Activated naive CD4-positive, alpha-beta T cell treated with anti-CD3 and anti-CD28 coated beads, Interleukin-2, amount 10 ng/mL, durations not matched to agents 5 hours and 36 hours (primary cell): Measurements from ENCODE around the gene KRTAP3-2. TPM values are rescaled to one million over a fixed set of nuclear protein-coding genes. Genes with fewer than 3 reads are reported as not detected.

ENCODE experiments used
- total RNA-seq, 2 experiments: library from RNA; stranded (reverse); gene quantifications; one replicate each; pipeline ENCODE4 v1.2.3, GENCODE V29; 2021

Gene KRTAP3-2
- not detected for total RNA-seq

DNA sequence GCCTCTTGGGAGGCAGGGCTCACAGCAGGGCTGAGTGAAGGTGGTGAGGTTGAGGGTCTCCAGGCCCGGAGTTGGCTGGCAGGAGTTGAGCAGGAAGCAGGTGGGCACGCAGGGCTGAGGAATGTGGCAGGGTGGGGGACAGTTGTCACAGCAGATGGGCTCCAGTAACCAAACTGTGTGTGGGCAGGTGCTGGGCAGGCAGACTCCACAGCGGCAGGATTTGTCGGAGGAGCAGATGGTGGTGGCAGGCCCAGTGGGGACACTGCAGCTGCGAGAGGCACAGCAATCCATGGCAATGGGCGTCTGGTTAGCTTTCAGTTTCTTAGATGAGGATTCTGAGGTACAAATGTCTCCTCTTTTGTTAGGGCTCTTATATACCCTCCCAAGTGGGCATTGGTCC, at the start of gene KRTAP3-2:
Gene KRTAP3-2, minus strand, starts transcription at position 344 of the 400 bp plus-strand sequence. Its CDS starts 53 bp downstream, at position 291.

DNA sequence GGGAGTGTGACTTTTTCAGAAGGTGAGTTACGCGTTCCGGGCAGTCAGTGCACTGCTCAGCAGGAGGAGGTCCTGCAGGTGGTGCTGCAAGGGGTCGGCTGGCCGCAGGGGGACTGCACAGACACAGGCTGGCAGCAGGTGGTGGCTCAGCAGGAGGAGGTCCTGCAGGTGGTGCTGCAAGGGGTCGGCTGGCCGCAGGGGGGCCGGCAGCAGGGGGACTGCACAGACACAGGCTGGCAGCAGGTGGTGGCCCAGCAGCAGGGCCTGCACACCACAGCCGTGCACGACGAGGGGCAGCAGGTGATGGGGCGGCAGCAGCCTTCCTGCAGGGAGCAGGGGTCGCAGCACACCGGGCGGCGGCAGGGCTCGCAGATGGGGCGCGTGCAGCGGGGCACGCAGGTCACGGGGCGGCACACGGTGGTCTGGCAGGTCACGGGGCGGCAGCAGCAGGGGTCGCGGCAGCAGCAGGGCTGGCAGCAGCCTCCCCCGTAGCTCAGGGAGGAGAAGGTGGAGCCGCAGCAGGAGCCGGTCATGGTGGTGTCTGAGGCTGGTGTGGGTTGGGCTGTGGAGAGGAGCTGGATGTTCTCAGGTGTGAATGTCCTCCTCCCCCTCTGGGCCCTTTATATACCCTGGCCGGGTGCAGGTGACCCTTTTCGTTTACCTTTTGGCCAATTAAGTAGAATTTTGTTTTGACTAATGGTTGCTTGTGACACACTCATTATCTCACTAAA, 47.2 kb upstream of the KRTAP3-2 start, which contains the start of gene KRTAP2-1:
Gene KRTAP2-1, minus strand, starts transcription at position 582 of the 731 bp plus-strand sequence. Its CDS starts 49 bp downstream, at position 533.

DNA sequence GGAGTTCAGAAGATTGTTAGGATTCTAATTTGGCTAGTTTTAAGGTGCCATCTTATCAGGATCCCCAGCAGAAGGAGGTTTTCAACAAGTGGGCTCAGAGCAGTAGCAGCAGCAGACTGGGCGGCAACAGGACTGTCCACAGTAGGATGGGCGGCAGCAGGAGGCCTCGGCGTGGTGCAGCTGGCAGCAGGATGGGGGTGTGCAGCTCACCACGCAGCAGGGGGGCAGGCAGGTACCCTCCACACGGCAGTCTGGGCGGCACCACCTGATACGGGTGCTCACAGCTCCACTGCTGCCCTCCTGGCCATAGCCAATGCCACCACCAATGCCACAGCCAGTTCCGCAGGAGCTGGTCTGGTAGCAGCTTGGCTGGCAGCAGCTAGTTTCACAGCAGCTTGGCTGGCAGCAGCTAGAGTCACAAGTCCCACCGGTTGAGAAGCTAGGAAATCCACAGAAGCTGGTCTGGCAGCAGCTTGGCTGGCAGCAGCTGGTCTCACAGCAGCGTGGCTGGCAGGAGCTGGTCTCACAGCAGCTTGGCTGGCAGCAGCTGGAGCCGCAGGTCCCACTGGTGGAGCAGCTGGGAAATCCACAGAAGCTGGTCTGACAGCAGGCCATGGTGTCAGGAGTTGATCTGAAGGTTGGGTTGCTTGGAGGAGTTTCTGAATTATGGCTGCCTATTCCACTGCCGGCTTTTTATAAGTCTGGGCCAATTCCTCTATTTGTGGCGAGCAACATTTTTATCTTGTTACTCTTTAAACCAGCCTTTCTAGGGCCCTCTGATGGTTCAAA, 41.3 kb upstream of the KRTAP3-2 start, which contains the start of gene KRTAP1-1:
Gene KRTAP1-1, minus strand, starts transcription at position 668 of the 789 bp plus-strand sequence. Its CDS starts 53 bp downstream, at position 615.

DNA sequence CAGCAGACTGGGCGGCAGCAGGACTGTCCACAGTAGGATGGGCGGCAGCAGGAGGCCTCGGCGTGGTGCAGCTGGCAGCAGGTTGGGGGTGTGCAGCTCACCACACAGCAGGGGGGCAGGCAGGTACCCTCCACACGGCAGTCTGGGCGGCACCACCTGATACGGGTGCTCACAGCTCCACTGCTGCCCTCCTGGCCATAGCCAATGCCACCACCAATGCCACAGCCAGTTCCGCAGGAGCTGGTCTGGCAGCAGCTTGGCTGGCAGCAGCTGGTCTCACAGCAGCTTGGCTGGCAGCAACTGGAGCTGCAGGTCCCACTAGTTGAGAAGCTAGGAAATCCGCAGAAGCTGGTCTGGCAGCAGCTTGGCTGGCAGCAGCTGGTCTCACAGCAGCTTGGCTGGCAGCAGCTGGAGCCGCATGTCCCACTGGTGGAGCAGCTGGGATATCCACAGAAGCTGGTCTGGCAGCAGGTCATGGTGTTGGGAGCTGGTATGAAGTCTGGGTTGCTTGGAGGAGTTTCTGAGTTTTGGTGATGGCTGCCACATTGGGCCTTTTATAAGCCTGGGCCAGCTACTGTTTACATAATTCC, 34.7 kb upstream of the KRTAP3-2 start, which contains the start of gene KRTAP1-3:
Gene KRTAP1-3, minus strand, starts transcription at position 529 of the 590 bp plus-strand sequence. Its CDS starts 53 bp downstream, at position 476.

DNA sequence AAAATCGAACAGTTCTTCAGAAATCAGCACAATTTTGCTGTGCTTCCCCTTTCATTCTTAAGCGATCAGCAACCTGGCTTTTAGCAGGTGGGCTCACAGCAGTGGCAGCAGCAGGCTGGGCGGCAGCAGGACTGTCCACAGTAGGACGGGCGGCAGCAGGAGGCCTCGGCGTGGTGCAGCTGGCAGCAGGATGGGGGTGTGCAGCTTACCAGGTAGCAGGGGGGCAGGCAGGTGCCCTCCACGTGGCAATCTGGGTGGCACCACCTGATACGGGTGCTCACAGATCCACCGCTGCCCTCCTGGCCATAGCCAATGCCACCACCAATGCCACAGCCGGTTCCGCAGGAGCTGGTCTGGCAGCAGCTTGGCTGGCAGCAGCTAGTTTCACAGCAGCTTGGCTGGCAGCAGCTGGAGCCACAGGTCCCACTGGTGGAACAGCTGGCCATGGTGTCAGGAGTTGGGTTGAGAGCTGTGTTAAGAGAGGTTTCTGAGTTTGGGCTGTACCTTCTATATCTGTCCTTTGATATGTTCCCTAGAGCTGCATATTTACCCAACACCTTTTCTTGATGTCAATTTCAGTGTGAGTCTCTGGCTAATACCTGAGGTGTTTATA, 30.0 kb upstream of the KRTAP3-2 start, which contains the start of gene KRTAP1-4:
Gene KRTAP1-4, minus strand, starts transcription at position 563 of the 613 bp plus-strand sequence. Its CDS starts 117 bp downstream, at position 446.

DNA sequence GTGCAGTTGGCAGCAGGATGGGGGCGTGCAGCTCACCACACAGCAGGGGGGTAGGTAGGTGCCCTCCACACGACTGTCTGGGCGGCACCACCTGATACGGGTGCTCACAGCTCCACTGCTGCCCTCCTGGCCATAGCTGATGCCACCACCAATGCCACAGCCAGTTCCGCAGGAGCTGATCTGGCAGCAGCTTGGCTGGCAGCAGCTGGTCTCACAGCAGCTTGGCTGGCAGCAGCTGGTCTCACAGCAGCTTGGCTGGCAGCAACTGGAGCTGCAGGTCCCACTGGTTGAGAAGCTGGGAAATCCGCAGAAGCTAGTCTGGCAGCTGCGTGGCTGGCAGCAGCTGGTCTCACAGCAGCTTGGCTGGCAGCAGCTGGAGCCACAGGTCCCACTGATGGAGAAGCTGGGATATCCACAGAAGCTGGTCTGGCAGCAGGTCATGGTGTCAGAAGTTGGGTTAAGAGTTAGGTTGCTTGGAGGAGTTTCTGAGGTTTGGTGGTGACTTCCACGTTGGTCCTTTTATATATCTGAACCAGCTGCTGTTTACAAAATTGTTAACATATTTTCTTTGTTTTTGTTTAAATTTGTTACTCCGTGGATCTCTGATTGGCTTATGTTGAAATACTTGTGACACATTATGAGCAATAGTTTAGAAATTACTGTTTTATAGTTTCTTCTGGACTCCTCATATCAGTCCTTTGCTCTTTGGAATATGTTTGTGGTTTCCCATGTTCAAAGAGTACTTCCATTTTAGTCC, 27.2 kb upstream of the KRTAP3-2 start, which contains the start of gene KRTAP1-5:
Gene KRTAP1-5, minus strand, starts transcription at position 494 of the 757 bp plus-strand sequence. Its CDS starts 53 bp downstream, at position 441.

DNA sequence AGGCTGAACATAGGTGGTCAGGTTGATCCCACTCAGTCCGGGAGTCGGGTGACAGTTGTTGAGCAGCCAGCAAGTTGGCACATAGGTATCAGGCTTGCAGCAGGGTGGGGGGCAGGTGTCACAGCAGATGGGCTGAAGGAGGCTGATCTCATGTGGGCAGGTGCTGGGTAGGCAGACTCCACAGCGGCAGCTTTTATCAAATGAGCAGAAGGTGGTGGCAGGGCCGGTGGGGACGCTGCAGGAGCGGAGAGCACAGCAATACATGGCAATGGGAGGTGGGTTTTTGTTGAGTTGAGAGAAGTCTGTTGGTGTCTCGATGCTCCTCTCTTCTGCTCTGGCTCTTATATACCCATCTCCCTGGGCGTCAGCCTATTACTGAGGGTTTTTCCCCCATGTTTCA, 9.1 kb upstream of the KRTAP3-2 start, which contains the start of gene KRTAP3-1:
Gene KRTAP3-1, minus strand, starts transcription at position 318 of the 400 bp plus-strand sequence. Its CDS starts 54 bp downstream, at position 264.

DNA sequence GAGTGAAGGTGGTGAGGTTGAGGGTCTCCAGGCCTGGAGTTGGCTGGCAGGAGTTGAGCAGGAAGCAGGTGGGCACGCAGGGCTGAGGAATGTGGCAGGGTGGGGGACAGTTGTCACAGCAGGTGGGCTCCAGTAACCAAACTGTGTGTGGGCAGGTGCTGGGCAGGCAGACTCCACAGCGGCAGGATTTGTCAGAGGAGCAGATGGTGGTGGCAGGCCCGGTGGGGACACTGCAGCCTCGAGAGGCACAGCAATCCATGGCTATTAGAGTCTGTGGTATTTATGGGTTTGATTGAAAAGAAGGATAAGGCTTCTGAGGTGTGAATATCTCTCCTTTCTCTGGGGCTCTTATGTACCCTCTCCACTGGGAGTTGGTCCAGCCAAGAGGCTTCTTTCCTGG, 5.9 kb downstream of the KRTAP3-2 start, which contains the start of gene KRTAP3-3:
Gene KRTAP3-3, minus strand, starts transcription at position 326 of the 400 bp plus-strand sequence. Its CDS starts 67 bp downstream, at position 259.

DNA sequence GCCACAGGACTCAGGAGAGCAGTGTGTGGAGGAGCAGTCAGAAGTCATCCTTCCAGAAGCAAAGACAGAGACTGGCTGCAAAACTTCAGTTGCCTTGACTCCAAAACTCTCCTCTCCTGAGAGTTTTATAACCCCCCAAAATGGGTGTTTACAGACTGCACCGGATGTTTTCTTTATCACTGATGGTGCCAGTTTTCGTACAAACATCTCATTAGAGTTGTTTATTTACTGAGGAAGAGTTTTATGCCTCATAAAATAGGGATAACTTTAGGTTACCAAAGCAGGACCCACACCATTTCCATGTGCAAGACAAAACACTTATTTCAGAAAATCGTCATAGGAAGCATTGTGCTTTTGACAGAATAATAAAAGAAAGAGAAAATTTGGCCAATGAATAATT, 15.5 kb downstream of the KRTAP3-2 start, which contains the start of gene KRT40:
Gene KRT40, minus strand, starts transcription at position 101 of the 400 bp plus-strand sequence. Its CDS starts 53 bp downstream, at position 48.

DNA sequence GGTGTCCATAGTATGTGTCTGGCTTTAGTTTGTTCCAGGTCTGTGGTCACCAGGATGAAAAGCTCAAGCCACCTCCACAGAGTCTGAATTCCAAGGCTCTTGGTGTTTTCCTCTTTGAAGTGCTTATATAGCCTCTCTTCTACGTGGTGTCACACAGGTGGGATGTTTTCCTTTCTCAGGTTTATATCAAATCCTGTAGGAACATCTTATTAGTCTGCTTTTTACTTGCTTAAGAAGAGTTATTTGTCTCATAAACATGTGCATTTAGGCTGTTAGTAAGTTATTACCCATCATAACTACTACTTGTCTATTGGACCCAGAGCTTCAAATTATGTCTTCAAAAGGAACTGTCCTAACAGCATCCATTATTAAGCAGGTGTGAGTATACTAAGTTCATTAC, 32.9 kb downstream of the KRTAP3-2 start, which contains the start of gene KRT39:
Gene KRT39, minus strand, starts transcription at position 101 of the 400 bp plus-strand sequence. Its CDS starts 92 bp downstream, at position 9.

Other genes with a start within 250 kb of the KRTAP3-2 start
- gene KRT25, start 244.6 kb downstream of the KRTAP3-2 start, total RNA-seq = not detected
- gene KRT26, start 227.7 kb downstream of the KRTAP3-2 start, total RNA-seq = not detected
- not detected for gene KRT27, start 217.4 kb downstream of the KRTAP3-2 start, total RNA-seq
- gene KRT28, start 199.9 kb downstream of the KRTAP3-2 start, total RNA-seq = not detected
- gene KRT10, start 177.3 kb downstream of the KRTAP3-2 start, total RNA-seq = 10 to 100 TPM; 23.9 to 29.7 TPM
- gene KRT12, start 132.7 kb downstream of the KRTAP3-2 start, total RNA-seq = not detected
- not detected for gene KRT20, start 114.7 kb downstream of the KRTAP3-2 start, total RNA-seq
- gene KRT23, start 62.3 kb downstream of the KRTAP3-2 start, total RNA-seq = not detected
- gene KRT39, start 33.0 kb downstream of the KRTAP3-2 start, total RNA-seq = not detected
- gene KRT40, start 15.6 kb downstream of the KRTAP3-2 start, total RNA-seq = not detected
- not detected for gene KRTAP3-3, start 5.7 kb downstream of the KRTAP3-2 start, total RNA-seq
- gene KRTAP3-1, start 9.2 kb upstream of the KRTAP3-2 start, total RNA-seq = not detected
- gene KRTAP1-5, start 27.3 kb upstream of the KRTAP3-2 start, total RNA-seq = not detected
- gene KRTAP1-4, start 30.3 kb upstream of the KRTAP3-2 start, total RNA-seq = not detected
- not detected for gene KRTAP1-3, start 35.0 kb upstream of the KRTAP3-2 start, total RNA-seq
- not detected for gene KRTAP1-1, start 41.5 kb upstream of the KRTAP3-2 start, total RNA-seq
- not detected for gene KRTAP2-1, start 47.4 kb upstream of the KRTAP3-2 start, total RNA-seq
- not detected for gene KRTAP2-2, start 55.3 kb upstream of the KRTAP3-2 start, total RNA-seq
- gene KRTAP2-3, start 60.2 kb upstream of the KRTAP3-2 start, total RNA-seq = not detected
- gene KRTAP2-4, start 66.0 kb upstream of the KRTAP3-2 start, total RNA-seq = not detected
- gene KRTAP4-7, start 84.2 kb upstream of the KRTAP3-2 start, total RNA-seq = not detected
- gene KRTAP4-8, start 98.2 kb upstream of the KRTAP3-2 start, total RNA-seq = not detected
- gene KRTAP4-16, start 102.3 kb upstream of the KRTAP3-2 start, total RNA-seq = not detected
- gene KRTAP4-9, start 105.5 kb upstream of the KRTAP3-2 start, total RNA-seq = not detected
- gene KRTAP4-11, start 118.5 kb upstream of the KRTAP3-2 start, total RNA-seq = not detected
- not detected for gene KRTAP4-12, start 124.3 kb upstream of the KRTAP3-2 start, total RNA-seq
- not detected for gene KRTAP4-6, start 140.6 kb upstream of the KRTAP3-2 start, total RNA-seq
- gene KRTAP4-5, start 149.9 kb upstream of the KRTAP3-2 start, total RNA-seq = not detected
- gene KRTAP4-4, start 160.8 kb upstream of the KRTAP3-2 start, total RNA-seq = not detected
- not detected for gene KRTAP4-3, start 168.3 kb upstream of the KRTAP3-2 start, total RNA-seq
- not detected for gene KRTAP4-2, start 178.3 kb upstream of the KRTAP3-2 start, total RNA-seq
- gene KRTAP4-1, start 185.0 kb upstream of the KRTAP3-2 start, total RNA-seq = not detected
- gene KRTAP9-1, start 190.0 kb upstream of the KRTAP3-2 start, total RNA-seq = not detected
- gene KRTAP9-2, start 226.7 kb upstream of the KRTAP3-2 start, total RNA-seq = not detected
- not detected for gene KRTAP9-3, start 232.5 kb upstream of the KRTAP3-2 start, total RNA-seq
- not detected for gene KRTAP9-8, start 238.1 kb upstream of the KRTAP3-2 start, total RNA-seq
- not detected for gene KRTAP9-4, start 249.8 kb upstream of the KRTAP3-2 start, total RNA-seq